GM12878 (cell line): ENCODE data around the gene TRIM71. TPM values are rescaled to one million over a fixed set of nuclear protein-coding genes. Genes with fewer than 3 reads are reported as not detected.

Experiments
- ATAC-seq: fragments of 200-7000 bp; cut with Tn5 transposase; 3 replicates; pipeline ENCODE4 v1.9.1; 2020; ENCODE audit warnings: mild to moderate bottlenecking, moderate library complexity
- BruUV-seq: library from RNA; stranded (reverse); fragments of 400-500 nt; replicated peaks from 2 replicates; lab custom pipeline; 2021; lab: Mats Ljungman, UMichigan
- CTCF ChIA-PET: fragments of 300-600 bp; sonication (Branson Sonifier 250); formaldehyde crosslinking; extraction: SDS; loops from one replicate; lab custom pipeline; 2021; ENCODE audit warnings: inconsistent platforms; lab: Yijun Ruan, JAX
- POLR2A ChIA-PET: fragments of 350-600 bp; formaldehyde crosslinking; extraction: SDS; loops from one replicate; lab custom pipeline; 2021; ENCODE audit warnings: inconsistent platforms; lab: Charles Lee
- RAD21 ChIA-PET: fragments of 300-600 bp; sonication (Branson Sonifier 250); formaldehyde crosslinking; loops from one replicate; lab custom pipeline; 2023; ENCODE audit warnings: antibody characterized with exemption; ENCODE audit not compliant: unreplicated experiment; lab: Charles Lee
- SMC1A ChIA-PET: fragments of 300-600 bp; sonication (Branson Sonifier 250); formaldehyde crosslinking; loops from one replicate; lab custom pipeline; 2023; ENCODE audit not compliant: unreplicated experiment, uncharacterized antibody; lab: Charles Lee
- DNase-seq: peaks from one replicate; pipeline ENCODE4 v3.0.0-alpha.2; 2011; ENCODE audit warnings: low read depth, low spot score
- FAIRE-seq: peaks from 3 replicates; lab custom pipeline; 2011; peaks lifted over from hg19 to GRCh38; lab: Jason Lieb, UNC
- H2AFZ ChIP-seq: 2 replicates; pipeline ENCODE4 v1.6.0; 2011; ENCODE audit warnings: low read depth, low read length, control low read depth; ENCODE audit not compliant: control insufficient read depth
- H3K27ac ChIP-seq: 2 replicates; pipeline ENCODE4 v1.5.1; 2011; ENCODE audit warnings: control low read depth; ENCODE audit not compliant: control insufficient read depth, insufficient read depth
- H3K27me3 ChIP-seq, 2 experiments: replicated peaks in 1 of 2; 2 replicates each; pipeline versions ENCODE4 v1.6.0 to v1.6.1; 2011; ENCODE audit warnings: low read length in 1 of 2; ENCODE audit not compliant: control insufficient read depth in 2 of 2, insufficient read depth in 2 of 2
- H3K36me3 ChIP-seq, 2 experiments: 2 replicates each; pipeline ENCODE4 v1.5.1; 2011; ENCODE audit warnings: low read length in 1 of 2; ENCODE audit not compliant: control insufficient read depth in 2 of 2, insufficient read depth in 2 of 2
- H3K4me1 ChIP-seq: 2 replicates; pipeline ENCODE4 v1.6.1; 2011; ENCODE audit warnings: mild to moderate bottlenecking, low read length, moderate library complexity, mixed read lengths; ENCODE audit not compliant: control insufficient read depth, insufficient read depth
- H3K4me2 ChIP-seq: 2 replicates; pipeline ENCODE4 v1.6.0; 2011; ENCODE audit warnings: control low read depth; ENCODE audit not compliant: control insufficient read depth, insufficient read depth
- H3K4me3 ChIP-seq: fragments of 200-600 bp; sonication (generic); 2 replicates; pipeline ENCODE4 v1.5.1; 2016
- H3K79me2 ChIP-seq: 2 replicates; pipeline ENCODE4 v1.6.0; 2011; ENCODE audit warnings: low read length; ENCODE audit not compliant: control insufficient read depth, insufficient read depth
- H3K9ac ChIP-seq: 2 replicates; pipeline ENCODE4 v1.8.0; 2011; ENCODE audit warnings: low read length, control low read depth, mixed read lengths; ENCODE audit not compliant: control insufficient read depth, insufficient read depth
- H3K9me3 ChIP-seq: replicated peaks from 3 replicates; pipeline ENCODE4 v1.5.1; 2011; ENCODE audit warnings: mild to moderate bottlenecking, low read length; ENCODE audit not compliant: control insufficient read depth, insufficient read depth
- H4K20me1 ChIP-seq: 2 replicates; pipeline ENCODE4 v1.6.0; 2011; ENCODE audit not compliant: control insufficient read depth, insufficient read depth
- ATF3 ChIP-seq: IDR thresholded peaks from 2 replicates; pipeline ENCODE4 v1.6.1; 2011; ENCODE audit warnings: low read depth, mild to moderate bottlenecking, low read length, moderate library complexity, borderline replicate concordance; ENCODE audit errors: extremely low read depth
- HDGF ChIP-seq: fragments of 450-650 bp; IDR thresholded peaks from 2 replicates; pipeline ENCODE4 v1.6.1; 2016; ENCODE audit warnings: antibody characterized with exemption
- IRF4 ChIP-seq: IDR thresholded peaks from 2 replicates; pipeline ENCODE4 v1.6.1; 2011; ENCODE audit warnings: low read depth, low read length
- JUND ChIP-seq: IDR thresholded peaks from 2 replicates; pipeline ENCODE4 v1.6.1; 2012; ENCODE audit warnings: low read depth, mild to moderate bottlenecking, low read length, improper control_type of control experiment, moderate library complexity
- KDM1A ChIP-seq: fragments of 200-600 bp; sonication (generic); IDR thresholded peaks from 2 replicates; pipeline ENCODE4 v1.6.1; 2016; ENCODE audit warnings: borderline replicate concordance
- NR2C1 ChIP-seq: fragments of 450-650 bp; IDR thresholded peaks from 2 replicates; pipeline ENCODE4 v1.6.1; 2017; ENCODE audit warnings: antibody characterized with exemption, mild to moderate bottlenecking, moderate library complexity
- POLR2AphosphoS2 ChIP-seq: IDR thresholded peaks from 2 replicates; pipeline ENCODE4 v1.6.1; 2011; ENCODE audit warnings: low read depth, mild to moderate bottlenecking, low read length, improper control_type of control experiment, moderate library complexity
- RAD51 ChIP-seq: fragments of 450-650 bp; IDR thresholded peaks from 2 replicates; pipeline ENCODE4 v1.6.1; 2016; ENCODE audit warnings: moderate library complexity, mild to moderate bottlenecking, inconsistent platforms
- ZNF24 ChIP-seq: fragments of 450-650 bp; IDR thresholded peaks from 2 replicates; pipeline ENCODE4 v1.6.1; 2017; ENCODE audit warnings: antibody characterized with exemption, mild to moderate bottlenecking
- WGBS: methylation state at CpG from one replicate; pipeline ENCODE4 v1.1.6; 2016; ENCODE audit warnings: low lambda C conversion rate; ENCODE audit not compliant: insufficient replicate concordance, insufficient coverage; ENCODE audit errors: missing lambda C conversion rate; 5-methylcytosine and 5-hydroxymethylcytosine counted together
- in situ Hi-C: fragments of 300-500 bp; cut with MboI; formaldehyde crosslinking; loops from 9 replicates; pipeline ENCODE4 v1.14.3; 2018; ENCODE audit warnings: mixed read lengths
- intact Hi-C: fragments of 100-400 bp; cut with micrococcal nuclease; formaldehyde crosslinking; loops from one replicate; pipeline ENCODE4 v1.14.2; 2022; ENCODE audit not compliant: unreplicated experiment
- polyA plus RNA-seq, 11 experiments: library from polyadenylated mRNA; depleted of rRNA in 4 of 11; unstranded in 6 of 11; stranded (reverse) in 5 of 11; fragments of >200 nt; fragmentation: Nextera tagmentation in 4 of 11; fragmentation: Illumina TruSeq in 1 of 11; extraction: Ambion mirVana in 4 of 11; extraction: Trizol in 1 of 11; gene quantifications; 1 replicate in 1 of 11; 2 replicates in 10 of 11; pipeline versions ENCODE4 v1.2.1 to v1.2.3, GENCODE V29; 2011 to 2016; ENCODE audit warnings: inconsistent platforms in 2 of 11, missing spikeins in 2 of 11, low read depth in 1 of 11
- total RNA-seq, 4 experiments: library from RNA; depleted of rRNA in 3 of 4; stranded (reverse); fragments of >200 nt in 3 of 4; fragmentation: Illumina TruSeq in 1 of 4; extraction: Trizol in 1 of 4; gene quantifications; 2 replicates each; pipeline versions ENCODE4 v1.2.1 to v1.2.3, GENCODE V29; 2013 to 2021
- TF ChIP-seq, protein P1 (sequence below): IDR thresholded peaks from 2 replicates; pipeline ENCODE4 v1.6.1; 2012; ENCODE audit warnings: low read depth, low read length, improper control_type of control experiment

TRIM71 gene
- total and polyA plus RNA-seq, 10 of the 15 experiments (the other 5 are each of a cell fraction or from before 2014, with no cell fraction given): 0.02 to 1.8 (median 0.16) TPM

GRCh38 chr3:32909999-32910398, 92.2 kb downstream of the TRIM71 start (continued):
- TF ChIP-seq IRF4 (no peak), KDM1A (no peak), ZNF24 (no peak)
- TF ChIP-seq, all 136 proteins: peak for 0

- no peak for TF ChIP-seq JUND
- no peak for TF ChIP-seq HDGF
- TF ChIP-seq RAD51: no peak
- TF ChIP-seq, protein P1, sequence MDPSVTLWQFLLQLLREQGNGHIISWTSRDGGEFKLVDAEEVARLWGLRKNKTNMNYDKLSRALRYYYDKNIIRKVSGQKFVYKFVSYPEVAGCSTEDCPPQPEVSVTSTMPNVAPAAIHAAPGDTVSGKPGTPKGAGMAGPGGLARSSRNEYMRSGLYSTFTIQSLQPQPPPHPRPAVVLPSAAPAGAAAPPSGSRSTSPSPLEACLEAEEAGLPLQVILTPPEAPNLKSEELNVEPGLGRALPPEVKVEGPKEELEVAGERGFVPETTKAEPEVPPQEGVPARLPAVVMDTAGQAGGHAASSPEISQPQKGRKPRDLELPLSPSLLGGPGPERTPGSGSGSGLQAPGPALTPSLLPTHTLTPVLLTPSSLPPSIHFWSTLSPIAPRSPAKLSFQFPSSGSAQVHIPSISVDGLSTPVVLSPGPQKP: no peak
- TF ChIP-seq POLR2AphosphoS2: no peak
- no peak for TF ChIP-seq NR2C1
- TF ChIP-seq ATF3: no peak
- intact Hi-C loops (no loop called here), in situ Hi-C loops (no loop called here)
- Histone ChIP-seq H3K9ac (no peak overlapping the region), H3K4me2 (no peak overlapping the region), H3K4me3 (no peak overlapping the region), H4K20me1 (no peaks in the 10 kb centered on the region), H3K27ac (no peak overlapping the region), H3K36me3 (no peaks in the 10 kb centered on the region), H2AFZ (no peak overlapping the region), H3K4me1 (no peaks in the 10 kb centered on the region), H3K27me3 (no peaks in the 10 kb centered on the region), H3K9me3 (no peaks in the 10 kb centered on the region), H3K79me2 (no peaks in the 10 kb centered on the region)
- ChIA-PET RAD21 (no interaction called here), CTCF (interaction anchor here (0.7 kb wide), 1 partner anchor 52 kb away, joined by 4 read pairs; no protein-coding TSS in a partner anchor), POLR2A (interaction anchor here (0.6 kb wide), 1 partner anchor 695 kb away, joined by 3 read pairs; no protein-coding TSS in a partner anchor), SMC1A (interaction anchor here (1.0 kb wide), 1 partner anchor 59 kb away, joined by 3 read pairs; no protein-coding TSS in a partner anchor)
- WGBS: 50% methylated on average over 2 of the region's 2 CpGs
- FAIRE-seq (no peak), ATAC-seq (no peak), DNase-seq (no peak)
- no TSS peak for BruUV-seq
These were observed 93.2 kb downstream of the TRIM71 start for GRCh38 chr3:32910954-32911353.
